Endothelial cell of umbilical vein (primary cell): ENCODE measurements around the gene SFSWAP.

Source experiments
- FOS ChIP-seq: IDR thresholded peaks from 2 replicates; pipeline ENCODE4 v1.6.1; 2011; ENCODE audit warnings: mild to moderate bottlenecking, low read length, moderate library complexity, borderline replicate concordance; ENCODE audit not compliant: insufficient read depth
- JUN ChIP-seq: IDR thresholded peaks from 2 replicates; pipeline ENCODE4 v1.6.1; 2011; ENCODE audit warnings: borderline replicate concordance, low read depth; ENCODE audit not compliant: insufficient read length, insufficient read depth
- MYC ChIP-seq: IDR thresholded peaks from one replicate; pipeline ENCODE4 v1.6.1; 2011; ENCODE audit warnings: mild to moderate bottlenecking, low read depth, low read length
- POLR2A ChIP-seq: IDR thresholded peaks from 2 replicates; pipeline ENCODE4 v1.6.1; 2012; ENCODE audit warnings: low read depth, mild to moderate bottlenecking, control low read depth, low read length
- POLR2AphosphoS5 ChIP-seq: IDR thresholded peaks from 2 replicates; pipeline ENCODE4 v1.6.1; 2012; ENCODE audit warnings: low read depth, mild to moderate bottlenecking, control low read depth, low read length, moderate library complexity; ENCODE audit not compliant: insufficient read depth
- TF ChIP-seq, protein P1 (sequence below), 2 donors: IDR thresholded peaks; 1 replicate in 1 of 2; 2 replicates in 1 of 2; pipeline ENCODE4 v1.5.1; 2011; ENCODE audit warnings: low read length in 2 of 2, mild to moderate bottlenecking in 2 of 2, moderate library complexity in 2 of 2, control low read depth in 1 of 2, inconsistent platforms in 1 of 2, low read depth in 1 of 2; ENCODE audit not compliant: insufficient read depth in 1 of 2; ENCODE audit errors: extremely low read depth in 1 of 2

DNA sequence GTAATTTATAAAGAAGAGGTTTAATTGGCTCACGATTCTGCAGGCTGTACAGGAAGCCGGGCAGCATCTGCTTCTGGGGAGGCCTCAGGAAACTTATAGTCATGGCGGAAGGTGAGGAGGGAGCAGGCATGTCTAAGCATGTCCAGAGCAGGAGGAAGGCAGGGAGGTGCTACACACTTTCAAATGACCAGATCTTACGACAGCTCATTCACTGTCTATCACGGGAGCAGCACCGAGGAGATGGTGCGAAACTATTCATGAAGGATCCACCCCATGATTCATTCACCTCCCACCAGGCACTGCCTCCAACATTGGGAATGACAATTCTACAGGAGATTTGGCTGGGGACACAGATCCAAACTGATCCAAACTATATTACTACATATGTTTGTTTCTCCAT is 10.0 kb downstream of the SFSWAP start:
- TF ChIP-seq POLR2AphosphoS5 (no peak), FOS (no peak), JUN (no peak), MYC (no peak), POLR2A (no peak)
- TF ChIP-seq, protein P1, sequence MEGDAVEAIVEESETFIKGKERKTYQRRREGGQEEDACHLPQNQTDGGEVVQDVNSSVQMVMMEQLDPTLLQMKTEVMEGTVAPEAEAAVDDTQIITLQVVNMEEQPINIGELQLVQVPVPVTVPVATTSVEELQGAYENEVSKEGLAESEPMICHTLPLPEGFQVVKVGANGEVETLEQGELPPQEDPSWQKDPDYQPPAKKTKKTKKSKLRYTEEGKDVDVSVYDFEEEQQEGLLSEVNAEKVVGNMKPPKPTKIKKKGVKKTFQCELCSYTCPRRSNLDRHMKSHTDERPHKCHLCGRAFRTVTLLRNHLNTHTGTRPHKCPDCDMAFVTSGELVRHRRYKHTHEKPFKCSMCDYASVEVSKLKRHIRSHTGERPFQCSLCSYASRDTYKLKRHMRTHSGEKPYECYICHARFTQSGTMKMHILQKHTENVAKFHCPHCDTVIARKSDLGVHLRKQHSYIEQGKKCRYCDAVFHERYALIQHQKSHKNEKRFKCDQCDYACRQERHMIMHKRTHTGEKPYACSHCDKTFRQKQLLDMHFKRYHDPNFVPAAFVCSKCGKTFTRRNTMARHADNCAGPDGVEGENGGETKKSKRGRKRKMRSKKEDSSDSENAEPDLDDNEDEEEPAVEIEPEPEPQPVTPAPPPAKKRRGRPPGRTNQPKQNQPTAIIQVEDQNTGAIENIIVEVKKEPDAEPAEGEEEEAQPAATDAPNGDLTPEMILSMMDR (IDR thresholded peaks at IDR 0.05; ENCODE audit: extremely low read depth in 1 of 2, insufficient read depth in 1 of 2, low read depth in 1 of 2, low read length in 2 of 2): no peak
